ENCODE results near the gene ROR2. TPM values are rescaled to one million over a fixed set of nuclear protein-coding genes. Genes with fewer than 3 reads are reported as not detected.

Gene ROR2
- total RNA-seq, 4 donors from 2014 or later = 6.3 to 32.2 (median 15.1) TPM

GRCh38 chr9:91790917-91791316, 159.1 kb downstream of the ROR2 start:
- DNase-seq (ENCODE audit: low spot score) (no peak), ATAC-seq (ENCODE audit: low FRiP score) (no peak)
- TF ChIP-seq, protein P1, sequence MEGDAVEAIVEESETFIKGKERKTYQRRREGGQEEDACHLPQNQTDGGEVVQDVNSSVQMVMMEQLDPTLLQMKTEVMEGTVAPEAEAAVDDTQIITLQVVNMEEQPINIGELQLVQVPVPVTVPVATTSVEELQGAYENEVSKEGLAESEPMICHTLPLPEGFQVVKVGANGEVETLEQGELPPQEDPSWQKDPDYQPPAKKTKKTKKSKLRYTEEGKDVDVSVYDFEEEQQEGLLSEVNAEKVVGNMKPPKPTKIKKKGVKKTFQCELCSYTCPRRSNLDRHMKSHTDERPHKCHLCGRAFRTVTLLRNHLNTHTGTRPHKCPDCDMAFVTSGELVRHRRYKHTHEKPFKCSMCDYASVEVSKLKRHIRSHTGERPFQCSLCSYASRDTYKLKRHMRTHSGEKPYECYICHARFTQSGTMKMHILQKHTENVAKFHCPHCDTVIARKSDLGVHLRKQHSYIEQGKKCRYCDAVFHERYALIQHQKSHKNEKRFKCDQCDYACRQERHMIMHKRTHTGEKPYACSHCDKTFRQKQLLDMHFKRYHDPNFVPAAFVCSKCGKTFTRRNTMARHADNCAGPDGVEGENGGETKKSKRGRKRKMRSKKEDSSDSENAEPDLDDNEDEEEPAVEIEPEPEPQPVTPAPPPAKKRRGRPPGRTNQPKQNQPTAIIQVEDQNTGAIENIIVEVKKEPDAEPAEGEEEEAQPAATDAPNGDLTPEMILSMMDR (IDR thresholded peaks at IDR 0.05) = no peak

DNA sequence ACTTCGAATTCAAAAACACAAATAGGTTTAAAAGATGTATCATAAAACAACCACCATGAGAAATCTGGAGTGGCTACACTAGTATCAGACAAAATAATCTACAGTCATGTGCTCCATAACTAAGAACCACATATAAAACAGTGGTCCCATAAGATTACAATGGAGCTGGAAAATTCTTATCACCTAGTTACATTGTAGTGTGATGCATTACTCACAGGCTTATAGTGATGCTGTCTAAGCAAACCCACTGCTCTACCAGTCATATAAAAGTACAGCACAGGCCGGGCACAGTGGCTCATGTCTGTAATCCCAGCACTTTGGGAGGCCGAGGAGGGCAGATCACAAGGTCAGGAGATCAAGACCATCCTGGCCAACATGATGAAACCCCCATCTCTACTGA, 160.1 kb downstream of the ROR2 start:
- DNase-seq (ENCODE audit: low spot score) (peak; percentile 14), ATAC-seq (ENCODE audit: low FRiP score) (no peak)
- TF ChIP-seq, protein P1 (IDR thresholded peaks at IDR 0.05) = no peak

DNA sequence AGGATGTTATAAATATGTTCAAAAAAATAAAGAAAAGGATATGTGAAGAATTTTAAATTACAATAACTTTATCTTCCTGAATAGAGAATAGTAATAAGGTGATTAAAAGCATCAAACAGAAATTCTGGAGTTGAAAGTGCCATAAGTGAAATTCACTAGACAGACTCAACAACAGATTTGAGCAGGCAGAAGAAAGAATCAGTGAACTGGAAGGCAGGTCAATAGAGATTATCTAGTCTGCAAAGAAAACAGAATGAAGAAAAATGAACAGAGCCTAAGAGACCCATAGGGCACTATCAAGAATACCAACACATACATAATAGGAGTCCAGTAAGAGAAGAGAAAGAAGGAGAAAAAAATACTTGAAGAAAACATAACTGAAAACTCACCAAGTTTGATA, 162.1 kb downstream of the ROR2 start:
- TF ChIP-seq, protein P1 (IDR thresholded peaks at IDR 0.05) = no peak
- ATAC-seq (ENCODE audit: low FRiP score) = no peak
- DNase-seq (ENCODE audit: low spot score) = no peak

- ATAC-seq (ENCODE audit: low FRiP score) = no peak
- TF ChIP-seq, protein P1 (IDR thresholded peaks at IDR 0.05) = no peak
- peak; percentile 6 for DNase-seq (ENCODE audit: low spot score)
Measured at GRCh38 chr9:91786132-91786896, 163.7 kb downstream of the ROR2 start.

GRCh38 chr9:91785447-91785842, 164.6 kb downstream of the ROR2 start:
- no peak for ATAC-seq (ENCODE audit: low FRiP score)
- TF ChIP-seq, protein P1 (IDR thresholded peaks at IDR 0.05) = no peak
- peak; percentile 17 for DNase-seq (ENCODE audit: low spot score)

DNA sequence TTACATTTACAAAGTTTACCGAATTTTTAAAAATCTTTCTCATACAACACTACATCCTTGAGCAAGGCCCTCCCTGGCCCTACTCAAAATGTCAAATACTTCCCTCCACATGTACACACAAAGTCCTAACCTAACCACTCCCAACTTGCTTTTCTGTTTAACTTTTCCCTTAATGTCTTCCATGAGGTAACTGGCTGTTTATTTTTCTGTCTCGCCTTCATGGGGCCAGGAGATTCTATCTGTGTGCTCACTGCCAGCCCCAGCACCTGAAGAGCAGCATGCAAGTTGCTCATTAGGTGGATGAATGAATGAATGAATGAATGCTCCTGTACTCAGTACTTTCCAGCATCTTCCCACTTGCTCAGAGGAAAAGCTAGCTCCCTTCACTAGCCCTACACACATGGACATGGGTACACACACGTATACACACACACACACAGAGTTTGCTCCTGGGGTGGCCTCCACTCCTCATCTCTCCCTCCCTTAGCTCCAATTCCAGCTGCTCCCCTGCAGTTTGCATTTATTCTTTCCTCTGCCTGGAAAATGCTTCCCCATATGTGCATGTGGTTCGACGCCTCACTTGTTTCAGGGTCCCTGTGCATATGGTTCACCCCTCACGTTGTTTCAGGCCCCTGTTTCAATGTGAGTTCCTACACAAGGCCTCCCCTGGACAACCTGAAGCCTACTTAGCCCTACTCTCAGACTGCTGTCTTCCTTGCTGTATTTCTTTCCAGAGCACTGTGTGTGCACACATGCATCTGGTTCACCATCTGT, 165.2 kb downstream of the ROR2 start:
- ATAC-seq (ENCODE audit: low FRiP score) (no peak), DNase-seq (ENCODE audit: low spot score) (peak; percentile 10)

More for the DNA sequence above, 165.2 kb downstream of the ROR2 start:
- TF ChIP-seq, protein P1 (IDR thresholded peaks at IDR 0.05) = no peak

All from omental fat pad (tissue), 4 donors.